Measurements from ENCODE around the gene RGCC.
"Not testable (repeated sequence)": the region's sequence is repeated elsewhere in the genome, so short reads cannot be mapped to it uniquely, and the experiment has no call there.

Gene RGCC

DNA sequence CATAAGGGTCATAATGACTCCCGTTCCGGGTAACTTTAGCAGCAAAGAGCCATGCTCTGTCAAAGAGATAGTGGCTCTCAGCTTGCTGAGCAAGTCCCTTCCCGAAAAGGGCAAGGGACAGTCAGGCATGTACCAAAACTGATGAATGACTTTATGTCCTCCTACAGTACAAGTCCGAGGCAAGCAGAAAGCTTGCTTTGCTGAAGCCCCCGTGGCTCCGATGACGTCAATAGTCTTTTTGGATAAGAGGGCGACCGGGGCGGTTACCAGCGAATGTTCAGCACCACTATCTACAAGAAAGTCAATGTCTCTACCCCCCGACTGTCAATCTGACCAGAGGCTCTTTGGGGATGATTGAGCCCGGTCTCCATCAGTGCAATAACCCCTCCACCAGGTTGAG is 34.1 kb upstream of the RGCC start:
- H3K36me3 ChIP-seq (replicated peaks); H3K27me3 ChIP-seq (ENCODE audit: low read depth); H3K9me3 ChIP-seq; DNase-seq (ENCODE audit: low spot score in 2 of 2); H3K4me1 ChIP-seq; H3K4me3 ChIP-seq; in situ Hi-C loops (cut with MboI; ENCODE audit: low sequenced_read_pairs): not testable (repeated sequence)

DNA sequence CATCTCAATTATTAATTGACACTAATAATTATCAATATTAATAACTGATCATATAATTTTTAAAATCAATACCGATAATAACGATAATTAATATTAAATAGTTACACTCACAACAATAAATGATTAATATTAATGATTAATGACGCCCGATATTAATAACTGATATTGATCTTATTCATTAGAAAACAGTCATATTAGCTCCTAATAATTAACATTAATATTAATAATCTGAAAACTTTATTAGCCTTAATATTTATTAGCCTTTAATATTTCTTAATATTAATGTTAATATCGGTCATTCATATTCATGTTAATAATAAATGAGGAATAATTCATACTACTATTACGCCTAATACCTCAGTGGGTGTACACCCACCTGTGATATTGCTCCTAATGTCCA is 32.7 kb upstream of the RGCC start:
- H3K4me3 ChIP-seq; H3K4me1 ChIP-seq; in situ Hi-C loops (cut with MboI; ENCODE audit: low sequenced_read_pairs); DNase-seq (ENCODE audit: low spot score in 2 of 2); H3K9me3 ChIP-seq; H3K36me3 ChIP-seq (replicated peaks); H3K27me3 ChIP-seq (ENCODE audit: low read depth): not testable (repeated sequence)

DNA sequence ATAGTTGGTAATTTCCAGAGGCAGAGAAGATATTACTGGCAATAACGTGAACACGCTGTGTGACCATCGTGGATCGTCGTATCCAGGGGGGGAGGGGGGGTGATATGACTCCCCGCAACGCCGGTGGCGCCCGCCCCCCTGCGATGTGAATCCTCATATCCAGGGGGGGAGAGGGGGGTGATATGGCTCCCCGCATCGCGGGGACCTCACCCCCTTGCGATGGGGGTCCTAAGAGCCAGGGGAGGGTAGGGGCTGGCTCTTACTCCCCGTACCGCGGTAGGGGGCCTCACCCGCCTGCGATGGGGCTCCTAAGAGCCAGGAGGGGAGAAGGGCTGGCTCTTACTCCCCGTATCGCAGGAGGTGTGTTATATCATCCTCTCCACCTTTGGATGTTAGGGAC is 31.3 kb upstream of the RGCC start:
- Histone ChIP-seq H3K4me1 (no peaks in the 10 kb centered on the region), H3K4me3 (no peak overlapping the region), H3K27me3 (ENCODE audit: low read depth) (no peaks in the 10 kb centered on the region), H3K9me3 (no peaks in the 10 kb centered on the region), H3K36me3 (replicated peaks) (no peaks in the 10 kb centered on the region)
- no peak for DNase-seq (ENCODE audit: low spot score in 2 of 2)
- in situ Hi-C loops (cut with MboI; ENCODE audit: low sequenced_read_pairs), result no loop called here

DNA sequence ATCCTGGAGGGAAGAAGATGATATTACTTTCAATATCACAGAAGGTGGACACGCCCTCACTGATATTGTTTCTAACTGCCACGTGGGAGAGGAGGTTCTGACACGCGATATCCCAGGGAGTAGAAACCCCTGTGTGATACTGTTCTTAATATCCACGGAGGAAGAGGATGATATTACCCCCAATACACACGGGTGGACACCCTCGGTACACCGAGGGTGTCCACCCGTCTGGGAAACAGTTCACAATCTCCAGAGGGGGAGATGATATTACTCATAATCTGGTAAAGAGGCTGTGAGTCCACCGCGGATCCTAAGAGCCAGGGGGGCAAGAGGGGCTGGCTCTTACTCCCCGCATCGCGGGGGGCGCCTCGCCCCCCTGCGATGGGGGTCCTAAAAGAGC is 29.7 kb upstream of the RGCC start:
- Histone ChIP-seq H3K27me3 (ENCODE audit: low read depth) (peaks cover 3% of the 10 kb centered on the region; the same call in 1 of the 2 replicates), H3K4me3 (no peak overlapping the region), H3K4me1 (no peaks in the 10 kb centered on the region), H3K9me3 (no peaks in the 10 kb centered on the region), H3K36me3 (replicated peaks) (no peaks in the 10 kb centered on the region)
- in situ Hi-C loops (cut with MboI; ENCODE audit: low sequenced_read_pairs), result no loop called here
- DNase-seq (ENCODE audit: low spot score in 2 of 2), result no peak

GRCh38 chr13:41428155-41428554 is 29.2 kb upstream of the RGCC start:
- Histone ChIP-seq H3K4me3 (no peak overlapping the region), H3K9me3 (no peaks in the 10 kb centered on the region), H3K4me1 (no peaks in the 10 kb centered on the region), H3K27me3 (ENCODE audit: low read depth) (peaks cover 3% of the 10 kb centered on the region; the same call in 1 of the 2 replicates), H3K36me3 (replicated peaks) (no peaks in the 10 kb centered on the region)
- in situ Hi-C loops (cut with MboI; ENCODE audit: low sequenced_read_pairs), result no loop called here
- no peak for DNase-seq (ENCODE audit: low spot score in 2 of 2)

DNA sequence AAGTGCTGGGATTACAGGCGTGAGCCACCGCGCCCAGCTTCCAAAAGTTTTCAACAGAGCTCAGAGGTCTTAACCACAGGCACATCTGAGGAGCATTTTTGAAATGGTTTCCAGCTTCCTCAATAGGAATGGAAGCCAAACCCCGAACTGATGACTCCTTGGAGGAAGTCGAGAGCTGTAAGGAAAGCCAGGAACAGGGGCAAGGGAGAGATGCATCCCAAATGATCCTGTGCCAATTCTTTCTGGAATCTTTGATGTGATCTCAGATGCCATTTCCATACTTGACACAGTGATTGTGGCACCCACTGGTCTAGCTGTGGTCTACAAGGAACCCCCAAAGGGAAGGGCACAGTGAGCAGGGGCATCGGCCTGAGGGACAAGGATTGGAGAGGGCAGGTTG is 23.3 kb upstream of the RGCC start:
- not testable (repeated sequence) for DNase-seq (ENCODE audit: low spot score in 2 of 2)

GRCh38 chr13:41434831-41435520 is 22.4 kb upstream of the RGCC start:
- no peak for DNase-seq (ENCODE audit: low spot score in 2 of 2)
- H3K9me3 ChIP-seq, result no peaks in the 10 kb centered on the region
- no peaks in the 10 kb centered on the region for H3K36me3 ChIP-seq (replicated peaks)
- H3K4me1 ChIP-seq, result no peaks in the 10 kb centered on the region
- peaks cover 3% of the 10 kb centered on the region; the same call in 1 of the 2 replicates for H3K27me3 ChIP-seq (ENCODE audit: low read depth)
- in situ Hi-C loops (cut with MboI; ENCODE audit: low sequenced_read_pairs), result no loop called here
- H3K4me3 ChIP-seq, result no peak overlapping the region

More for the DNA sequence above, 23.3 kb upstream of the RGCC start:
- H3K9me3 ChIP-seq; H3K36me3 ChIP-seq (replicated peaks); in situ Hi-C loops (cut with MboI; ENCODE audit: low sequenced_read_pairs); H3K27me3 ChIP-seq (ENCODE audit: low read depth); H3K4me1 ChIP-seq; H3K4me3 ChIP-seq: not testable (repeated sequence)

GRCh38 chr13:41443969-41444368 is 13.4 kb upstream of the RGCC start:
- Histone ChIP-seq H3K4me1 (no peaks in the 10 kb centered on the region), H3K36me3 (replicated peaks) (no peaks in the 10 kb centered on the region), H3K4me3 (no peak overlapping the region), H3K9me3 (no peaks in the 10 kb centered on the region), H3K27me3 (ENCODE audit: low read depth) (no peaks in the 10 kb centered on the region)
- DNase-seq (ENCODE audit: low spot score in 2 of 2), result no peak
- in situ Hi-C loops (cut with MboI; ENCODE audit: low sequenced_read_pairs), result no loop called here

DNA sequence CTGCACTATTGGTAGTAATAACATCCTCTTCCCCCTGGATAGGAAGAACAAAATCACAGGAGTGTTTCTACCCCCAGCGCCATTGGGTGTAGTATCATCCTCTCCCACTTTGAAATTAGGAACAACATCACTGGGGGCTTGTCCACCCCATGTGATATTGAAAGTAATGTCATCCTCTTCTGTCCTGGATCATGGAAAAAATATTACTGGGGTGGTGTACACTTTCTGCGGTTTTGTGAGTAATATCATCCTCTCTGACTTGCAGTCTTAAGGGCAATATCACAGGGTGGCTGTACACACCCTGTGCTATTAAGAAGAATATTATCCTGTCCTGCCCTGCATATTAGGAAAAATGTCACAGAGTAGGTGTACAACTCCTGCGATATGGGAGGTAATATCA is 4.9 kb upstream of the RGCC start:
- H3K4me3 ChIP-seq, result no peak overlapping the region
- H3K36me3 ChIP-seq (replicated peaks), result no peaks in the 10 kb centered on the region
- no peak for DNase-seq (ENCODE audit: low spot score in 2 of 2)
- in situ Hi-C loops (cut with MboI; ENCODE audit: low sequenced_read_pairs), result no loop called here
- H3K9me3 ChIP-seq, result no peaks in the 10 kb centered on the region
- H3K4me1 ChIP-seq, result no peaks in the 10 kb centered on the region
- peaks cover 3% of the 10 kb centered on the region; the same call in 1 of the 2 replicates for H3K27me3 ChIP-seq (ENCODE audit: low read depth)

- H3K27me3 ChIP-seq (ENCODE audit: low read depth), result peaks cover 3% of the 10 kb centered on the region; the same call in 1 of the 2 replicates
- in situ Hi-C loops (cut with MboI; ENCODE audit: low sequenced_read_pairs), result no loop called here
- H3K4me3 ChIP-seq, result no peak overlapping the region
- peaks cover 5% of the 10 kb centered on the region for H3K4me1 ChIP-seq
- DNase-seq (ENCODE audit: low spot score in 2 of 2), result no peak
- no peaks in the 10 kb centered on the region for H3K36me3 ChIP-seq (replicated peaks)
- no peaks in the 10 kb centered on the region for H3K9me3 ChIP-seq
Observed at GRCh38 chr13:41453620-41454019, 3.7 kb upstream of the RGCC start.

- Histone ChIP-seq H3K36me3 (replicated peaks) (no peaks in the 10 kb centered on the region), H3K4me1 (peaks cover 5% of the 10 kb centered on the region), H3K4me3 (no peak overlapping the region), H3K9me3 (no peaks in the 10 kb centered on the region), H3K27me3 (ENCODE audit: low read depth) (peaks cover 3% of the 10 kb centered on the region; the same call in 1 of the 2 replicates)
- DNase-seq (ENCODE audit: low spot score in 2 of 2), result no peak
- in situ Hi-C loops (cut with MboI; ENCODE audit: low sequenced_read_pairs), result no loop called here
Observed at GRCh38 chr13:41454170-41454569, 3.2 kb upstream of the RGCC start.

DNA sequence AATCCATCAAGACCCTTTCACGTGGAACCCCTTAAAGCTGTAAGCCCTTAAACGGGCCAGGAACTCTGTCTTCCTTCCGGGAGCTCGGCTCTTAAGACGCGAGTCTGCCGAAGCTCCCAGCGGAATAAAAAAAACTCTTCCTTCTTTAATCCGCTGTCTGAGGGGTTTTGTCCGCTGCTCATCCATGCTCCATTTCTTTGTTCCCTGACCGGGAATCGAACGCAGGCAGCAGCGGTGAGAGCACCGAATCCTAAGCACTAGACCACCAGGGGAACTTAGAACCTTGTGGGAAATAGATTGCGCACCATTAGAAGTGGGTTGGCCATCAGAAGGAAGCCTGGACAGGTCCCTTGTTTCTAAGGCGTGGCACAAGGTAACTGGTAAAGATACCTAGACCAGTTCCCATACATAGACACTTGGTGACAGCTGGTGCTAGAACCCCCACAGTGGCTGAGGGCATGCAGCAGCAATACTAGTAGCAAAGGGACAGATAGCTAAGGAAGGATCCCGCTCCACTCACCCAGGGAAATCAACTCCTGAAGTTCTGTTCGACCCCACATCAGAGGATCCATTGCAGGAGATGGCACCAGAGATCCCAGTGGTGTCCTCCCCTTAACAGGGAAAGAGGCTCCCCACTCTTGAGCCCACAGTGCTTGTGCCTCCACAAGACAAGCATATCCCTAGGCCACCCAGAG is 1.5 kb upstream of the RGCC start:
- peaks cover 3% of the 10 kb centered on the region; the same call in 1 of the 2 replicates for H3K27me3 ChIP-seq (ENCODE audit: low read depth)
- in situ Hi-C loops (cut with MboI; ENCODE audit: low sequenced_read_pairs), result no loop called here
- DNase-seq (ENCODE audit: low spot score in 2 of 2), result no peak

GRCh38 chr13:41457589-41458186 is 338 bp downstream of the RGCC start:
- Histone ChIP-seq H3K9me3 (no peaks in the 10 kb centered on the region), H3K36me3 (replicated peaks) (no peaks in the 10 kb centered on the region), H3K4me3 (peak overlapping the region; percentile 45), H3K27me3 (ENCODE audit: low read depth) (peaks cover 3% of the 10 kb centered on the region; the same call in 1 of the 2 replicates), H3K4me1 (peaks cover 5% of the 10 kb centered on the region)
- in situ Hi-C loops (cut with MboI; ENCODE audit: low sequenced_read_pairs), result no loop called here
- peak in 1 of 2 experiments; percentile 37 for DNase-seq (ENCODE audit: low spot score in 2 of 2)

More for the DNA sequence above, 1.5 kb upstream of the RGCC start:
- Histone ChIP-seq H3K4me3 (no peak overlapping the region), H3K9me3 (no peaks in the 10 kb centered on the region), H3K36me3 (replicated peaks) (no peaks in the 10 kb centered on the region), H3K4me1 (peaks cover 5% of the 10 kb centered on the region)

- peak overlapping the region; percentile 45 for H3K4me3 ChIP-seq
- H3K36me3 ChIP-seq (replicated peaks), result no peaks in the 10 kb centered on the region
- DNase-seq (ENCODE audit: low spot score in 2 of 2), result peak in 1 of 2 experiments; percentile 38
- peaks cover 5% of the 10 kb centered on the region for H3K4me1 ChIP-seq
- in situ Hi-C loops (cut with MboI; ENCODE audit: low sequenced_read_pairs), result no loop called here
- peaks cover 3% of the 10 kb centered on the region; the same call in 1 of the 2 replicates for H3K27me3 ChIP-seq (ENCODE audit: low read depth)
- H3K9me3 ChIP-seq, result no peaks in the 10 kb centered on the region
Observed at GRCh38 chr13:41458187-41458760, 924 bp downstream of the RGCC start.
